ENCODE measurements around the gene TSHZ2.

The TSHZ2 gene

GRCh38 chr20:53126185-53126584 lies 154.0 kb downstream of the TSHZ2 start:
- no peak for DNase-seq (ENCODE audit: low read depth in 2 of 3, low spot score in 1 of 3)

- DNase-seq (ENCODE audit: low read depth in 2 of 3, low spot score in 1 of 3) = no peak
Observed at GRCh38 chr20:53127027-53127426, 154.9 kb downstream of the TSHZ2 start.

- DNase-seq (ENCODE audit: low read depth in 2 of 3, low spot score in 1 of 3) = no peak
Observed at GRCh38 chr20:53128004-53128403, 155.8 kb downstream of the TSHZ2 start.

- no peak for DNase-seq (ENCODE audit: low read depth in 2 of 3, low spot score in 1 of 3)
Observed at GRCh38 chr20:53129563-53129962, 157.4 kb downstream of the TSHZ2 start.

GRCh38 chr20:53130795-53131194 lies 158.6 kb downstream of the TSHZ2 start:
- no peak for DNase-seq (ENCODE audit: low read depth in 2 of 3, low spot score in 1 of 3)

GRCh38 chr20:53133125-53133524 lies 161.0 kb downstream of the TSHZ2 start:
- DNase-seq (ENCODE audit: low read depth in 2 of 3, low spot score in 1 of 3) = no peak

- DNase-seq (ENCODE audit: low read depth in 2 of 3, low spot score in 1 of 3) = no peak
Observed at GRCh38 chr20:53133628-53134027, 161.5 kb downstream of the TSHZ2 start.

GRCh38 chr20:53136473-53136872 lies 164.3 kb downstream of the TSHZ2 start:
- no peak for DNase-seq (ENCODE audit: low read depth in 2 of 3, low spot score in 1 of 3)

- no peak for DNase-seq (ENCODE audit: low read depth in 2 of 3, low spot score in 1 of 3)
Observed at GRCh38 chr20:53138454-53139262, 166.5 kb downstream of the TSHZ2 start.

GRCh38 chr20:53141201-53142050 lies 169.3 kb downstream of the TSHZ2 start:
- DNase-seq (ENCODE audit: low read depth in 2 of 3, low spot score in 1 of 3) = no peak

GRCh38 chr20:53142225-53143127 lies 170.3 kb downstream of the TSHZ2 start:
- DNase-seq (ENCODE audit: low read depth in 2 of 3, low spot score in 1 of 3) = no peak

GRCh38 chr20:53146201-53146891 lies 174.2 kb downstream of the TSHZ2 start:
- peak; percentile 37 to 60 (median 49) for DNase-seq (ENCODE audit: low read depth in 2 of 3, low spot score in 1 of 3)

- DNase-seq (ENCODE audit: low read depth in 2 of 3, low spot score in 1 of 3) = no peak
Observed at GRCh38 chr20:53148771-53149147, 176.6 kb downstream of the TSHZ2 start.

GRCh38 chr20:53149148-53149889 lies 177.2 kb downstream of the TSHZ2 start:
- DNase-seq (ENCODE audit: low read depth in 2 of 3, low spot score in 1 of 3) = no peak

- DNase-seq (ENCODE audit: low read depth in 2 of 3, low spot score in 1 of 3) = no peak
Observed at GRCh38 chr20:53149890-53150205, 177.7 kb downstream of the TSHZ2 start.

- DNase-seq (ENCODE audit: low read depth in 2 of 3, low spot score in 1 of 3) = no peak
Observed at GRCh38 chr20:53150532-53150931, 178.4 kb downstream of the TSHZ2 start.

- DNase-seq (ENCODE audit: low read depth in 2 of 3, low spot score in 1 of 3) = no peak
Observed at GRCh38 chr20:53152228-53152627, 180.1 kb downstream of the TSHZ2 start.

- no peak for DNase-seq (ENCODE audit: low read depth in 2 of 3, low spot score in 1 of 3)
Observed at GRCh38 chr20:53154540-53154939, 182.4 kb downstream of the TSHZ2 start.

GRCh38 chr20:53157443-53158408 lies 185.6 kb downstream of the TSHZ2 start:
- peak in 1 of 3 donors; percentile 43 for DNase-seq (ENCODE audit: low read depth in 2 of 3, low spot score in 1 of 3)
